Measurements from ENCODE around the gene FBXL17.

- TF ChIP-seq CTCF (IDR thresholded peaks at IDR 0.05) (no peak), POLR2A (IDR thresholded peaks at IDR 0.05) (no peak), EP300 (IDR thresholded peaks at IDR 0.05) (no peak), POLR2AphosphoS5 (IDR thresholded peaks at IDR 0.05) (no peak)
Measured at GRCh38 chr5:108146222-108146621, 235.7 kb downstream of the FBXL17 start.
